Esophagus (tissue), 2 donors: Measurements from ENCODE around the gene ZNF474. TPM values are rescaled to one million over a fixed set of nuclear protein-coding genes. Genes with fewer than 3 reads are reported as not detected.
A peak's percentile ranks its signal among the peaks of the same experiment; 100 is the strongest.

Experiments used
- H3K27ac ChIP-seq, 2 donors: one replicate each; pipeline ENCODE4 v1.5.1; 2013; ENCODE audit warnings: low read depth in 2 of 2, mild to moderate bottlenecking in 2 of 2, inconsistent platforms in 1 of 2, low read length in 1 of 2, moderate library complexity in 1 of 2
- H3K27me3 ChIP-seq, 2 donors: one replicate each; pipeline ENCODE4 v1.6.1; 2013; ENCODE audit warnings: low read length in 2 of 2, control low read depth in 1 of 2, mild to moderate bottlenecking in 1 of 2; ENCODE audit not compliant: insufficient read depth in 2 of 2, control insufficient read depth in 1 of 2
- H3K36me3 ChIP-seq, 2 donors: one replicate each; pipeline ENCODE4 v1.6.1; 2013; ENCODE audit warnings: low read length in 1 of 2; ENCODE audit not compliant: control insufficient read depth in 2 of 2, insufficient read depth in 2 of 2
- H3K4me1 ChIP-seq, 2 donors: one replicate each; pipeline ENCODE4 v1.6.1; 2013; ENCODE audit warnings: low read length in 1 of 2; ENCODE audit not compliant: control insufficient read depth in 2 of 2, insufficient read depth in 2 of 2
- H3K4me3 ChIP-seq, 2 donors: one replicate each; pipeline ENCODE4 v1.5.1; 2013; ENCODE audit warnings: low read length in 2 of 2, mild to moderate bottlenecking in 2 of 2, low read depth in 1 of 2, moderate library complexity in 1 of 2
- H3K9me3 ChIP-seq, 2 donors: one replicate each; pipeline ENCODE4 v1.6.1; 2013; ENCODE audit warnings: mild to moderate bottlenecking in 2 of 2, low read depth in 1 of 2, low read length in 1 of 2, moderate library complexity in 1 of 2; ENCODE audit not compliant: control insufficient read depth in 2 of 2, insufficient read depth in 1 of 2
- WGBS, 2 donors: extraction: QIAGEN DNeasy Blood & Tissue Kit; methylation state at CpG; one replicate each; pipeline ENCODE4 v1.1.7; 2013; 5-methylcytosine and 5-hydroxymethylcytosine counted together
- polyA plus RNA-seq, 2 donors: library from polyadenylated mRNA; stranded (reverse); fragments of 200-250 nt; gene quantifications; one replicate each; pipeline ENCODE4 v1.2.3, GENCODE V29; 2013
- donor health status: healthy with polysubstance abuse.
- donor health status: Bipolar disorder and iron deficiency.

Gene ZNF474
- polyA plus RNA-seq, 2 donors: 0.04 to 0.06 TPM

- Histone ChIP-seq H3K9me3 (no peaks in the 10 kb centered on the region), H3K27ac (peak overlapping the region; percentile 81 to 89), H3K4me3 (no peak overlapping the region), H3K27me3 (no peaks in the 10 kb centered on the region), H3K36me3 (no peaks in the 10 kb centered on the region), H3K4me1 (peaks cover 0 to 2% of the 10 kb centered on the region in 2 donors)
- WGBS, 2 donors: 17 to 36% methylated on average over 7 of the region's 7 CpGs
These were observed 53.2 kb downstream of the ZNF474 start for GRCh38 chr5:122182491-122182921.

DNA sequence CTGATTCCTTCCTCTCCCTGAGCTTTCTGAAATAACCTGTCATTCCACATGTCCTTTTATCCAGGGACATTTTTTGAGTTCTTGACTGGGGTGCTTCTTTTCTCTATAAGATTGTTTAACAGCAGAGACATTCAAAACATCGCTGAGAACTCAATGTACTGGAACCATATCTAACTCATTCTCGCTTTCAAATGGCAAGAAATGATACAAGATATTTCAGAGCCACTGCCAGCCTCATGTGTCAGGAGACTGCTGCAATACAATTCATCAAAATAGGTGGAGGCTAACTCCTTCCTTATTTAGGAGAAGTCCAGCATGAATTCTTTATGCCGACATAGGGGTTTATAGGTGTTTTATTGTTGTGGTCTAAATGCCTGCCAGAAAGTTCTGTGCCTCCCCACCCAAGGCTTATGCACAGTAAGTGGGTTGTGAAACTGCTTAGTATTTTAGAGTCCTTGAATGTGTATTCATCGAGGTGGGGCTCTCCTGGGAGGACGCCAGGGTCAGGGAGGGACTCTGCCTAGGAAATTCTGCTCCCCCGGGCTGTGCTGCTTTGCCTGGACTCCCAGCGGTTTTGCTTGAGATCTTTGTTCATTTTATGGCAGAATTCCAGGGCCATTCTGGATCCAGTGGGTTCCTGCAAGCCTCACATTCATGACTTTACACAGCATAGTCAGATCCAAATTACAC is 53.9 kb downstream of the ZNF474 start:
- Histone ChIP-seq H3K4me1 (peaks cover 0 to 2% of the 10 kb centered on the region in 2 donors), H3K9me3 (no peaks in the 10 kb centered on the region), H3K36me3 (no peaks in the 10 kb centered on the region), H3K27me3 (no peaks in the 10 kb centered on the region), H3K27ac (peak overlapping the region; percentile 81 to 89), H3K4me3 (no peak overlapping the region)
- WGBS, 2 donors: 17 to 31% methylated on average over 7 of the region's 7 CpGs

GRCh38 chr5:122183788-122184170 is 54.4 kb downstream of the ZNF474 start:
- Histone ChIP-seq H3K36me3 (no peaks in the 10 kb centered on the region), H3K4me1 (peaks cover 0 to 2% of the 10 kb centered on the region in 2 donors), H3K27me3 (no peaks in the 10 kb centered on the region), H3K9me3 (no peaks in the 10 kb centered on the region), H3K27ac (peak overlapping the region in 1 of 2 donors; percentile 89), H3K4me3 (no peak overlapping the region)

- 82 to 86% methylated on average over 5 of the region's 5 CpGs for WGBS, 2 donors
- Histone ChIP-seq H3K4me3 (no peak overlapping the region), H3K4me1 (peaks cover 0 to 2% of the 10 kb centered on the region in 2 donors), H3K36me3 (no peaks in the 10 kb centered on the region), H3K9me3 (no peaks in the 10 kb centered on the region), H3K27ac (peak overlapping the region in 1 of 2 donors; percentile 30), H3K27me3 (no peaks in the 10 kb centered on the region)
These were observed 55.4 kb downstream of the ZNF474 start for GRCh38 chr5:122184676-122185255.

DNA sequence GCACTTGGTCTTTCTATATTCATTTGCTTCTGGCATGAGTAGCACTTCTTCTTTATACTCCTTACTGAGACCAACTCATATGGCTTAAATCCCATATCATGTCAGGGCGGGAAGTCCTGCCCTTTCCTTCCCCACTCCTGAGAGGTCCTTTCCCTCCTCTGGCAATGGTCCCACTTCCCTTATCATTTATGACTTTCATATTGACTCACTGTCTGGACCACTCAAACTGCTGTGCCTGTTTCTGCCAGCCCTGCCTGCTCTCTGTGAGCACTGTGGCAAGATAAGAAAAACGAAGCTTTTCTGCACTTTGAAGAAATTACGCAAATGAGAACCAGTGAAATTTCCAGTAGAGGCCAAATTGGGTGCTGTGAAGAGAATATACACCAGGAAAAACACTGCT is 58.1 kb downstream of the ZNF474 start:
- H3K4me3 ChIP-seq: no peak overlapping the region
- WGBS, 2 donors: 46 to 67% methylated on average over 3 of the region's 3 CpGs
- H3K9me3 ChIP-seq: no peaks in the 10 kb centered on the region
- H3K36me3 ChIP-seq: no peaks in the 10 kb centered on the region
- no peak overlapping the region for H3K27ac ChIP-seq
- H3K4me1 ChIP-seq: peaks cover 0 to 2% of the 10 kb centered on the region in 2 donors
- no peaks in the 10 kb centered on the region for H3K27me3 ChIP-seq

DNA sequence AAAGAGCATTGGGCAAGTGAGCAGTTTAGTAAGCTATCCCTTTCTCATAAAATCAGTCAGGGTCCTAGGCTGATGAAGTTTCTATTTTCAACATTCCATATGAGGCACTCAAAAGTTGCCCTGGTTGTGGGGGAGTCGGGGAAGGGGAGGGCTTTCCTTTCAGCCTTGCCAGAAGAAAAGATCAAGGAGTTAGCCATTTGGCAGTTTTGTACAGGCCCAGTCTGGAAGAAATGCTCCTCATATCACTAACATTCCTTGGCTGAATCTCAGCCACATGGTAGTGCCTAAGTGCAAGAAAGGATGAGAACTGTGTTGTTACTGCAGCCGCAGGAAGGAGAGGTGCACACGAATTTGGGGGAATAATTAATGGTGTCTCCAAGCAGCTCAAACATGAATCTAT is 60.8 kb downstream of the ZNF474 start:
- H3K36me3 ChIP-seq: no peaks in the 10 kb centered on the region
- no peaks in the 10 kb centered on the region for H3K9me3 ChIP-seq
- peaks cover 0 to 2% of the 10 kb centered on the region in 2 donors for H3K4me1 ChIP-seq
- no peak overlapping the region for H3K27ac ChIP-seq
- H3K27me3 ChIP-seq: no peaks in the 10 kb centered on the region
- WGBS, 2 donors: 69 to 72% methylated on average over 3 of the region's 3 CpGs
- no peak overlapping the region for H3K4me3 ChIP-seq

DNA sequence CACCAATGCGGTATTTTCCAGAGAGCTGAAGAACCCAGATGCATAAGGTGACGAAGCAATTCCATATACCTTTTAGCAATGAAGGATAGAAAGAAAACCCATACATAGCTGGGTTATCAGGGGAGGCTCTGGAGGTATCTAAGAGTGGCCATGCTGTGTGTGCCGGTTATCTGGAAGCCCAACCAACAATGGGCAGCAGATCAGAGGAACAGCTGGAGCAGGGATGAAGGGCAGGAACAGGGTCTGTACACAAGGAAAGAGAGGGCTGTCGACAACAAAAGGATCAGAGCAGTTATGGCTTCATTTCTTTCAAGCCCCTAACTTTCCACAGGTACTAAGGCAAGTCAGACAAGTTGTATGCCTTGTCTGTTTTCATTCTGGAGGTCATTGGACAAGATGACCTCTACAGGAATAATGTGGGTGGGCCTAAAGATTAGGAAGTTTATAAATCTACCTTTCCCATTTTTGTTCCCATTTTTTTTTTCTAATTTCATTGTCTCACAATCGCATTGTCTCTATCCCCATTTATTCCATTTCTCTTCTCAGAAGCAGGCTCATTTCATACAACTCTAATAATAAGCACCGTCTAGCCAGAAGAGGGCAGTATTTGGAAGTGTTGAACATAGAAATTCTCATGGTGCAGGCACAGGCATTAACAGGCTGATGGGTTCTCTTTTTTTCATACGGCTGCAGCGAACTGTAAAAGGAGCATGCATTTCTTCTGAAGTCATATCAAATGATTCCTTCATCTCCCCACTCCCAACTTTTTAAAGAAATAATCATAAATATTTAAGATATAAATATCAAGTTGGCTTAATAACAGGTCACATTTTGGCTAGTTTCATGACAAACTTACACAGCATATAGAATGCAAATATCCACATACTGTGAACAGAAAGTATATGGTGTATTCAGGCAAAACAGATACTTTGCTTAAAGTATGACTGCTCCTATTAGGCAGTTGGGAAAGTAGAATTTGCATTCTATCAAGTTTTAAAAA is 63.5 kb downstream of the ZNF474 start:
- Histone ChIP-seq H3K27me3 (no peaks in the 10 kb centered on the region), H3K9me3 (no peaks in the 10 kb centered on the region), H3K4me3 (no peak overlapping the region), H3K27ac (no peak overlapping the region), H3K4me1 (no peaks in the 10 kb centered on the region), H3K36me3 (no peaks in the 10 kb centered on the region)
- WGBS, 2 donors: 40 to 42% methylated on average over 8 of the region's 8 CpGs

DNA sequence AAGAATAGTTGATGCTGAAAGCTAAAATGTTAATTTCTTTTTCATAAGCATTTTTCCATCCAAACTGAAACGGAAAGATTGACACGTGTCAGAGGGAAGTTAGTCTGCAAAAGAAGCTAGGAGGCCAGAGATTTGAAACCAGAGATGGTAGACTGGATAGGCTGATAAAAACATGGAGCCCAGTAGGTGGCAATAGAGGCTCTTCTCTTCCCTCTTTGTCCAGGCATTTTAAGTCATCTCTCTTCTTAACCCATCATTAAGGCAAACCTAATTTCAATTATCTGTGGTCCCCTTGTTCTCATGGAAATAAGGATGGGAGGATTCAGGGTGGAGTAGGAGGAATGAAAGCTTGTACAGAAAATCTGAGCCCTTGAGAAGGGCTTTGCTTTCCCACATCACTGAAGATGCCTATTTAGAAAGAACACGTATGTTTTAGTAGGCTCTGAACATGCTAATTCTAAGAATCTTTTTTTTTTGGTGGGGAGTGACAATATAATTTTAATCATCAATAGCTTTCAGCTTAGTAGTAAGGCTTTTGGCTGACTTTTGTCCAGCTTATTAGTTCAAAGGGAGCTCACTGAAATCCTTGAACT is 66.6 kb downstream of the ZNF474 start:
- no peak overlapping the region for H3K27ac ChIP-seq
- H3K4me1 ChIP-seq: no peaks in the 10 kb centered on the region
- H3K9me3 ChIP-seq: no peaks in the 10 kb centered on the region
- WGBS, 2 donors: 24 to 32% methylated on average over 3 of the region's 3 CpGs
- H3K36me3 ChIP-seq: no peaks in the 10 kb centered on the region
- no peak overlapping the region for H3K4me3 ChIP-seq
- H3K27me3 ChIP-seq: no peaks in the 10 kb centered on the region

DNA sequence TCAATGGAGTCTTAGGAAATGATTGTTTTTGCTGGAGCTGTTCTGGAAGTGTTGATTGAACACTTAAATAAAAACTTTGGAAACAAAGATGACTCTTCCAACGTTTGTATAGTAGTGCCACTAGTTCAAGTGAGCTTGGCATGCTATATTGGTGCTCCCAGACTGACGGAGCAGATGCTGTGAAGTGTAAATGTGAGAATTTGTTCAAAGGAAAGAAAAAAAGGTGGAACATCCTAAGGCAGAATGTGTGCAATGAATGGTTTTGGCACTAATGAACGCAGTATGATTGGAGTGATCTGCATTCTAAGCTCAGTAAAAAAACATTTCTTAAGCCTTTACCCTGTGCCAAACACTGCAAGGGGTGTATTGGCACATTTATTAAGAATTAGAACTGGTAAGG is 69.8 kb downstream of the ZNF474 start:
- 33 to 44% methylated on average over 3 of the region's 3 CpGs for whole genome bisulfite sequencing, 2 donors
- Histone ChIP-seq H3K9me3 (no peaks in the 10 kb centered on the region), H3K4me1 (no peaks in the 10 kb centered on the region), H3K27me3 (no peaks in the 10 kb centered on the region), H3K4me3 (no peak overlapping the region), H3K36me3 (no peaks in the 10 kb centered on the region), H3K27ac (no peak overlapping the region)
